ENCODE results near the gene ANGEL1.

DNA sequence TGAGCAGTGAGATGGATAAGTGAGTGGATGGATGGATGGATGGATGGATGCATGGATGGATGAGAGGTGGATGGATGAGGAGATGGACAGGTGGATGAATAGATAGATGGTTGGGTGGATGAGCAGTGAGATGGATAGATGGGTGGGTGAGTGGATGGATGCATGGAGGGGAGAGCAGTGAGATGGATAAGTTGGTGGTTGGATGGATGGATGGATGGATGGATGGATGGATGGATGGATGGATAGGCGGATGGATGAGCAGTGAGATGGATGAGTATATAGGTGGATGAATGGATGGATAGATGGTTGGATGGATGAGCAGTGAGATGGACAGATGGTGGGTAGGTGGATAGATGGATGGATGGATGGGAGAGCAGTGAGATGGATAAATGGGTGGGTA lies 44.1 kb upstream of the ANGEL1 start:
- TF ChIP-seq POLR2A (IDR thresholded peaks at IDR 0.05) = no peak
- TF ChIP-seq, protein P1, sequence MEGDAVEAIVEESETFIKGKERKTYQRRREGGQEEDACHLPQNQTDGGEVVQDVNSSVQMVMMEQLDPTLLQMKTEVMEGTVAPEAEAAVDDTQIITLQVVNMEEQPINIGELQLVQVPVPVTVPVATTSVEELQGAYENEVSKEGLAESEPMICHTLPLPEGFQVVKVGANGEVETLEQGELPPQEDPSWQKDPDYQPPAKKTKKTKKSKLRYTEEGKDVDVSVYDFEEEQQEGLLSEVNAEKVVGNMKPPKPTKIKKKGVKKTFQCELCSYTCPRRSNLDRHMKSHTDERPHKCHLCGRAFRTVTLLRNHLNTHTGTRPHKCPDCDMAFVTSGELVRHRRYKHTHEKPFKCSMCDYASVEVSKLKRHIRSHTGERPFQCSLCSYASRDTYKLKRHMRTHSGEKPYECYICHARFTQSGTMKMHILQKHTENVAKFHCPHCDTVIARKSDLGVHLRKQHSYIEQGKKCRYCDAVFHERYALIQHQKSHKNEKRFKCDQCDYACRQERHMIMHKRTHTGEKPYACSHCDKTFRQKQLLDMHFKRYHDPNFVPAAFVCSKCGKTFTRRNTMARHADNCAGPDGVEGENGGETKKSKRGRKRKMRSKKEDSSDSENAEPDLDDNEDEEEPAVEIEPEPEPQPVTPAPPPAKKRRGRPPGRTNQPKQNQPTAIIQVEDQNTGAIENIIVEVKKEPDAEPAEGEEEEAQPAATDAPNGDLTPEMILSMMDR (IDR thresholded peaks at IDR 0.05) = no peak

Measured in testis (tissue), 2 donors.